Fibroblast of mammary gland (primary cell): ENCODE data around the gene COPS7B.

ENCODE experiments used
- DNase-seq: peaks from one replicate; pipeline ENCODE4 v3.0.0-alpha.2; 2010; ENCODE audit warnings: low read depth
- H3K4me3 ChIP-seq: 2 replicates; pipeline ENCODE4 v1.5.1; 2011; ENCODE audit warnings: low read depth, mild to moderate bottlenecking, low read length, moderate library complexity; ENCODE audit not compliant: control insufficient read depth
- CTCF ChIP-seq: conservative IDR thresholded peaks from 2 replicates; pipeline ENCODE4 v1.5.1; 2011; ENCODE audit warnings: low read depth, low read length, inconsistent platforms; ENCODE audit not compliant: control insufficient read depth, insufficient read depth

COPS7B gene

GRCh38 chr2:231854616-231855125, 68.4 kb downstream of the COPS7B start:
- DNase-seq, result no peak
- TF ChIP-seq CTCF, result no peak
- H3K4me3 ChIP-seq, result no peak overlapping the region

GRCh38 chr2:231856959-231857358, 70.7 kb downstream of the COPS7B start:
- TF ChIP-seq CTCF, result no peak
- H3K4me3 ChIP-seq, result no peak overlapping the region

More at GRCh38 chr2:231856959-231857358, 70.7 kb downstream of the COPS7B start:
- DNase-seq, result no peak
